HUES6 (cell line): ENCODE data around the gene SSTR5.

Source experiments
- H3K27ac ChIP-seq: 2 replicates; pipeline ENCODE4 v1.7.0; 2013; ENCODE audit warnings: low read depth, mild to moderate bottlenecking, low read length, inconsistent platforms
- H3K27me3 ChIP-seq: 2 replicates; pipeline ENCODE4 v1.6.1; 2013; ENCODE audit warnings: low read length; ENCODE audit not compliant: control insufficient read depth, insufficient read depth
- H3K36me3 ChIP-seq: 2 replicates; pipeline ENCODE4 v1.6.1; 2013; ENCODE audit warnings: low read length; ENCODE audit not compliant: control insufficient read depth, insufficient read depth
- H3K4me1 ChIP-seq: 2 replicates; pipeline ENCODE4 v1.6.1; 2013; ENCODE audit warnings: low read length; ENCODE audit not compliant: control insufficient read depth, insufficient read depth
- H3K4me3 ChIP-seq: 2 replicates; pipeline ENCODE4 v1.5.1; 2013; ENCODE audit warnings: low read depth, low read length
- H3K9ac ChIP-seq: one replicate; pipeline ENCODE4 v1.6.1; 2013; ENCODE audit warnings: mild to moderate bottlenecking, low read length
- H3K9me3 ChIP-seq: 2 replicates; pipeline ENCODE4 v1.6.1; 2013; ENCODE audit warnings: low read depth, low read length; ENCODE audit not compliant: control insufficient read depth, insufficient read depth

SSTR5 gene

DNA sequence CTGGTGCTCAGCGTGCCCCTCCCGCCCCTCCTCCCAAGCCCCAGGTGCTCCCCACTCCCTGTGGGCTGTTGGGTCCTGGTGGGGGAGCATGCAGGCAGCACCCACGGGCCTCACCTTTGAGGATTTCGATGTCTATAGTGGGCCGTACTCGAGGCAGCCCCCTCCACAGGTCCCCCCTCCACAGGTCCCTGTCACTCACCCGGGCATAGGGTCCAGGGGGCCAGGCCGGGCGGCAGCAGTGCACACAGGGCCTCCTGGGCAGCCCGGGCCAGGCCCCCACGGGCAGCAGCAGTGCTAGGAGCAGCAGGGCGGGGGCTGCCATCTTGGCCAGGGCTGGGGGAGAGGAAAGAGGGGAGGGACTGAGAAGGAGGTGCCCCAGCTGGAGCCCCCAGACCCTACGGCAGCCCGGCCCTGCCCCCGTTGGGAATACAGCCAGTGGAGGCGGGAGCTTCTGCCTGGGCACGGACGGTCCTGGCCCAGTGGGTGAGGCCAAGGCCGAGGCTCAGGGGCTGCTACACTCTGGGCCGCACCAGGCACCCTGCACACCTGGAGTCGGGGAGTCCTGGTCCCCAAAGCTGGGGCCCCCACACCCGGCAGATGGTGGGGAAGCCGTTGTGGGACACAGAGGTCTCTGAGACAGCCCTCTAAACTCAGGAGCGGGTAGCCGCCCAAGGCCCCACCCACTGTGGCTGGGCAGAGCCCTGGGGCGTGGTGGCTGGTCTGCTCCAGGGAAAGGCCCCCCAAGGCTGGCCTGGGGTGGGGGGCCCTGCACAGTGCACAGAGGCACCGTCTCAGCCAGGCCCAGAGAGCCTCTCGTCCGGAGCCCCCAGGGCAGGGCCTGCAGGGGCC is 22.3 kb downstream of the SSTR5 start:
- Histone ChIP-seq H3K27ac (no peak overlapping the region), H3K36me3 (no peaks in the 10 kb centered on the region), H3K9ac (no peak overlapping the region), H3K9me3 (no peaks in the 10 kb centered on the region), H3K4me1 (peaks cover 11% of the 10 kb centered on the region), H3K4me3 (no peak overlapping the region), H3K27me3 (no peaks in the 10 kb centered on the region; the same call in 1 of the 2 replicates)

DNA sequence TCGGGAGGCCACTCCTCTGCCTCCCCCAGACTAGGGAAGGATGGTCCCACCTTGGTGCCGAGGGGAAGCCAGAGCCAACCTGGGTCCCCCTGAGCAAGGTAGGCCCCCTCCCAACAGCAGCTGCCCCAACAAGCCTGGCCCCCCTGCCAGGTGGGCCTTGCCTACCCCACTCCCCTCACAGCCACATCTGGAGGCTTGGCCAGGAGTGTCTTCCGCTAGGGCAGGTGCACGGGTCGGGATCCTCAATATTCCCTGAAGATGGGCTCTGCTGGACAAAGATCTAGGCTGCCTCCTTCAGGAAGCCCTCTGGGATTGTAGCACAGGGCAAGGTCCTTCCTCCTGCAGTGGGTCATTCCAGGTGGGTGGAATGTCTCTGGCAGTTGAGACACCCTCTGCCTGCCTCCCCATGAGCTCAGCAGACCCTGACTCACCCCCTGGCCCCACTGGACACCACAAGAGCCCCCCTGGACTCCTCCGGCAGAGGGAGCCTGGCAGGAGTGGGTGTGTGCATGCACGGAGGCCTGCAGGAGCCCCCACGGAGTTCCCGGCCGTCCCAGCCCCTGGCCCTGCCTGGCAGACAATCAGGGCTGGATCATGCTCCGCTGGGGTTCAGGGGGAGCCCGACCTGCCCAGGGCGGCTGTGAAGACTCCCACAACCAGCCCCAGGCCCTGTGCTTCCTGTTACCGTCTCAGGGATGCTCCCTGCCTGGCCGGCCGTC is 23.1 kb downstream of the SSTR5 start:
- Histone ChIP-seq H3K9me3 (no peaks in the 10 kb centered on the region), H3K4me3 (no peak overlapping the region), H3K4me1 (peaks cover 9% of the 10 kb centered on the region; the same call in 1 of the 2 replicates), H3K27me3 (no peaks in the 10 kb centered on the region; the same call in 1 of the 2 replicates), H3K36me3 (no peaks in the 10 kb centered on the region), H3K9ac (no peak overlapping the region), H3K27ac (peak overlapping the region; percentile 11; the same call in 1 of the 2 replicates)

DNA sequence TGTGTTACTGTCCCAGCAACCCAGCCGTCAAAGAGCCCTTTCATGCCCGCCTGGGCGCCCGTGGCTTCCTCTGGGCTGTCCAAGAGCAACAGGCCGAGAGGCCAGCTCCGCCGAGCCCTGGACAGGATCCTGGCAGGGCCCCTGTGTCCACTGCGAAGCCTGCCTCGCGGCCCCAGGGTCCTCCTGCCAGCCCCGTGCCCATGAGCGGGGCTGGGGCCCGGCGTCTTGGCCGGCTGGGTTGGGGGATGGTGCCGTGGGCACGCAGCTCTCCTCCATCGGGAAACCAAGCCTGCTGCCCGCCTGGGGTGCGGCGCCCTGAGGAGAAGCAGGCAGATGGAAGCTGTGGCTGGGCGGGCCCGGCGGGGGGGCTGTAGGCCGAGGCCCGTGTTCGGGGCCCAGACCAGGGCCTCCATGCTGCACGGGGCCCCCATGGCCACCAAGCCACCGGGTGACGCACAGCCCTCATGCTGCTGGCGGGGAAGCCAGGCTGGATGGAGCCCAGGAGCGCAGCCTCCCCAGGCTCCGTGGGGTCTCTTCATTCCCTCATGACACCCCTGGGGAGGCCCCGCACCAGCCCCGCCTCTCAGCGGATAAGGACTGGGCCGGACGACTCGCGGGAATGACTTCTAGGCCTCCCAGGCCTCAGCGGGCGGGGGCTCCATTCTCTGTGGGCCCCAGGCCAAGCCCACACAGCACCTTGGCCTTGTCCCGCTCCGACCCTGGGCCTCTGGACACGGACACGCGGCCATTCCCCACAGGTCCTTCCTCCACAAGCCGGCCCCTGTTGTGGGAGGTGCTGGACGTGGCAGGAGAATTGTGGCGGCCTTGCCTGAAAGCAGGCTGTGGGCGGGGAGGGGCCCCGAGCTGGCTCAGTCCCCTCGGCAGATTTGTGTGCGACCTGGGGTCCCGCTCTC is 23.9 kb downstream of the SSTR5 start, which contains the start of gene C1QTNF8:
Gene C1QTNF8 (minus strand): TSS at position 76 of the 914 bp plus-strand sequence. CDS start 1,322 bp downstream, outside the sequence.
- H3K4me3 ChIP-seq, result no peak within 1 kb of the TSS
- H3K27me3 ChIP-seq, result peaks cover 7% of the 10 kb centered on the region; the same call in 1 of the 2 replicates
- H3K4me1 ChIP-seq, result peaks cover 6% of the 10 kb centered on the region; the same call in 1 of the 2 replicates

DNA sequence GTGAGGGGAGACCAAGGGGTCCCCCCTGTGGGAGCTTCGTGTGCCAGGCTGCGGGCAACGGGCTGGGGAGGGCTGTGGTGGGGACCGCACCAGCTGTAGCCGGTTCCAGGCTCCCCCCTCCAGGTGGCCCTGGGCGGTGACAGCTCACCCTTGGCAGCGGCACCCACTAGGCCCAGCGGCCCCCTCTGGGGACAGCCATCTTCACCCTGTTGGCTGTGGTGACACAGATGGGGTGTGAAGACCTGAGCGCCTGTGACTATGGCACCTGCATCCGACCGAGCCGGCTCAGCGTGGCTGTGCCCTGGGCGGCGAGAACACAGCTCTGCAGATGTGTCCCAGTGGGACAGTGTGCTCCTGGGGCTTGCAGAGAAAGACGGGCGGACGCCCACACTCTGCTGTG is 24.6 kb downstream of the SSTR5 start:
- H3K4me1 ChIP-seq, result peaks cover 6% of the 10 kb centered on the region; the same call in 1 of the 2 replicates
- H3K4me3 ChIP-seq, result no peak overlapping the region
- peaks cover 9% of the 10 kb centered on the region; the same call in 1 of the 2 replicates for H3K27me3 ChIP-seq
- no peak overlapping the region for H3K9ac ChIP-seq
- no peaks in the 10 kb centered on the region for H3K36me3 ChIP-seq
- no peak overlapping the region for H3K27ac ChIP-seq
- no peaks in the 10 kb centered on the region for H3K9me3 ChIP-seq

More for the DNA sequence above, 23.9 kb downstream of the SSTR5 start, which contains the start of gene C1QTNF8:
- H3K9ac ChIP-seq, result no peak within 1 kb of the TSS
- no peaks in the 10 kb centered on the region for H3K36me3 ChIP-seq
- H3K9me3 ChIP-seq, result no peaks in the 10 kb centered on the region
- peak within 1 kb of the TSS; percentile 11; the same call in 1 of the 2 replicates for H3K27ac ChIP-seq

DNA sequence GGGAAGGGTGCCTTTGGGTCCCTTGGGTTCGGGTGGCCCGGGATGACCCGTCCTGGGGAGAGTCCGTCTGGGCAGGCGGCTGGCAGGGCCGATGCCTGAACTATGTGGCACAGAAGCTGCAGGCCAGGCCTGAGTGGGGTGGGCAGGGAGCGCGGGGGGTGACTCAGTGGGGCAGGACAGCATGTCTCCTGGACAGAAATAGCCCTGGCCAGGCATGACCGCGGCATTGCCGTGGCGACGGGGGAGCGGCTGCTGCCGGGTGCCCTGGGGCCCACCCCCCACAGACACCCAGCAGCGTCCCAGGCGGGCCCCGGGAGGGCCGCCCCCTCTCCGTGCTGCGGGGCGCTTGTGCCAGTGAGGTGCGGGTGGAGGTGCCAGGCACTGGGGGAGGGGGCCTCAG is 25.3 kb downstream of the SSTR5 start:
- Histone ChIP-seq H3K27ac (no peak overlapping the region), H3K4me1 (peaks cover 6% of the 10 kb centered on the region; the same call in 1 of the 2 replicates), H3K4me3 (no peak overlapping the region), H3K36me3 (no peaks in the 10 kb centered on the region), H3K27me3 (peaks cover 9% of the 10 kb centered on the region; the same call in 1 of the 2 replicates), H3K9ac (no peak overlapping the region), H3K9me3 (no peaks in the 10 kb centered on the region)

DNA sequence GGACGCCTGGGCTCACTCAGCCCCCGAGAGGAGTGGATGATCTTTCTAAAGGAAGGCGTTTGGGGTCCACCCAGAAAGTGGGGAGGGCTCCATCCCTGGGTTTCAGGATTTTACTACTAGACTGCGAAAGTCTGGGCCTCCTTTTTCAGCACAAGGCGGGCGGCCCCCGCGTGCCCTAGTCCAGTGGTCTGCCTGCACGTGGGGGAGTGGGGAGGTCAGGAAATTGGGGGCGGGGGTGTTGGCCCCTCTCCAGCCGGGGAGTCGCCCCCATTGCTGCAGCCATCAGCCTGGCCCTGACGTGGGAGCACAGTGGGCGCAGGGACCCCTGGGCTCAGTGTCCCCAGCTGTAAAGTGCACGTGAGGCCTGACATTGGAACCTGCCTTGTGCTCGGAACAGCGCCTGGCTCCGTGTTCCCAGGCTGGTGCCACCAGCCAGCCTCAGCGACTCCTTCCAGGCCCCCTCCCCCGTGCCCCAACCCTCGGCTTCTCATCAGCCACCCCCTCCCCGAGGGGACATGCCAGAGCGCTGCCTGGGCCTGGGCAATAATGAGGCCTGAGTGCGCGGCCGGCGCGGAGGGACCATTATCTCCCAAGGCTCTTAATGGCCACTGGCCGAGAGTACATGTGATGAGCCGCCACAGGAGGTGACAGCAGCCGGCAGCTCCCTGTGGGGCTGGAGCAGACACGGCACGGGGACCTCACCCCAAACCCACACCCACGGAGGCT is 25.9 kb downstream of the SSTR5 start:
- H3K27ac ChIP-seq, result no peak overlapping the region
- peaks cover 12% of the 10 kb centered on the region; the same call in 1 of the 2 replicates for H3K27me3 ChIP-seq
- H3K36me3 ChIP-seq, result no peaks in the 10 kb centered on the region
- H3K4me3 ChIP-seq, result no peak overlapping the region
- H3K9me3 ChIP-seq, result no peaks in the 10 kb centered on the region
- peaks cover 6% of the 10 kb centered on the region; the same call in 1 of the 2 replicates for H3K4me1 ChIP-seq
- H3K9ac ChIP-seq, result no peak overlapping the region

DNA sequence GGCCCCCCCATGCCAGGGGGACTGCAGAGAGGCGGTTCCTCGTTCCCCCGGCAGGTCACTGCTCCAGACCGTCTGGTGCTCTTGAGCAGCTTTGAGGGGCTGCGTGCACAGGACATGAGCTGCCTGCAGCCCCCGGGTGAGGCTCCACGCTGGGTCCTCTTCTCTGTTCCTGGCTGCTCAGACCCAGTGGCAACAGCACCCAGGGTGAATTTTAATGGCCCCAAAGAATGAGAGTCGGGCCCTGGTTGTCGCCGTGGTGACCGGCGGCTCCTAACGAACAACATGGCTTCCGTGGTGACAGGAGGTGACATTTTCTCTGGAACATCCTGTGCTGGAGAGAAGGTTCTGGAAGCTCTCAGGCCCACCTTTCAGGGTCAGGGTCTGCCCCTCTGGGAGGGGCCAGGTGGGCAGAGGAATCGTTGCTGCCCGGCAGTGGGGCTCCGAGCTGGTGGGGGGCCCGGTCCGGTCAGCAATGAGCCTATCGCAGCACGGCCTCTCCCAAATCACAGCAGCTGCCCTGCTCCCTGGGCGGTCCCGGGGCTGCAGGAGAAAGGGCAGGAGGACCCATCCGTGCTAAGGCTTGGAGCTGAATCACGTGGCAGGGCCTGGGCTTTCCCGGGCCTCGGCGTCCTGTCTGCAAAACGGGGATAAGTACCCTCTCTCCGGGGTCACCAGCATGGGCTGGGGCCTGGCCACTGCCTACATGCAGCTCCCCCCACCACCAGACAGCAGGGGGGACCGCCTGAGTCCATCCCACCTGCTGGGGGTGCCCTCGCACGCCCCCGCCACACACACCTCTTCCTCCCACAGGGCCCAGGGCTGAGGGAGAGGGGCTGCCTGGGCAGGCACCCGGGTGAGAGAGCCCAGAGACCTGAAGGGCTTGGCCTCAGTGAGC is 26.9 kb downstream of the SSTR5 start:
- Histone ChIP-seq H3K4me1 (peaks cover 6% of the 10 kb centered on the region; the same call in 1 of the 2 replicates), H3K36me3 (no peaks in the 10 kb centered on the region), H3K27ac (no peak overlapping the region), H3K27me3 (peaks cover 20% of the 10 kb centered on the region), H3K4me3 (no peak overlapping the region), H3K9me3 (no peaks in the 10 kb centered on the region), H3K9ac (no peak overlapping the region)

DNA sequence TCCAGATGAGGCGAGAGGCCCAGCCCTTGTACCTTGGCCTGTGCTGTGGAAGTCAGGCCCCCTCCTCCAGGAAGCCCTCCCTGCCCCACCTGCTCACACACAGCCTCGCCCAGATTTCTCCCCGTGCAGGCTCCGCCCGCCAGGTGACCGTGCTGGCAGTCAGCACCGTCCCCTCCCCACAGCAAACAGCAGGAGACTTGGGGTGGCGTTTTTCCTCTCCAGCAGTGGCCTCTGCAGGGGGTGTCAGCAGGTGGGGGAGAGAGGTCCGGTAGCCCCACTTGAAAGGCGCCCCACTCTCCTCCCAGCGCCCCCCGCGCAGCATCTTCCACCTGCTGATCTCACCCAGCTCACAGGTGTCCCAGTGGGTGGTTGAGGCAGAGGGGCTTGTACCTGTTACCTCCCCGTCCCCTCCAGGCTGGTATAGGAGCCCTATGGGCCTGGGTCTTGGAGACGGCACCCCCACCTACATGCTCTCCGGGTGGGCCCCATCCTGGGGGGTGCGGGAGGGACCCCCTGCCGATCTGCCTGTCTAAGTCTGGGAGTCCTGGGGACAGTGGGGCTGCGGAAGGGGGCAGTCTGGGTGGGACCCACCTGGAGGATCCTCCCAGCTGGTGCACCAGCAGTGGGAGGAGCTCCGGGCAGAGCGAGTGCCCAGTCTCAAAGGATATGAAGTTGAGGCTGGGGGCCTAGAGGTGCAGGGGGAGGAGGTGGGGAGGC is 27.7 kb downstream of the SSTR5 start:
- peaks cover 28% of the 10 kb centered on the region for H3K27me3 ChIP-seq
- no peak overlapping the region for H3K4me3 ChIP-seq
- no peaks in the 10 kb centered on the region for H3K36me3 ChIP-seq
- H3K9ac ChIP-seq, result no peak overlapping the region
- H3K27ac ChIP-seq, result no peak overlapping the region
- peaks cover 6% of the 10 kb centered on the region; the same call in 1 of the 2 replicates for H3K4me1 ChIP-seq
- no peaks in the 10 kb centered on the region for H3K9me3 ChIP-seq

DNA sequence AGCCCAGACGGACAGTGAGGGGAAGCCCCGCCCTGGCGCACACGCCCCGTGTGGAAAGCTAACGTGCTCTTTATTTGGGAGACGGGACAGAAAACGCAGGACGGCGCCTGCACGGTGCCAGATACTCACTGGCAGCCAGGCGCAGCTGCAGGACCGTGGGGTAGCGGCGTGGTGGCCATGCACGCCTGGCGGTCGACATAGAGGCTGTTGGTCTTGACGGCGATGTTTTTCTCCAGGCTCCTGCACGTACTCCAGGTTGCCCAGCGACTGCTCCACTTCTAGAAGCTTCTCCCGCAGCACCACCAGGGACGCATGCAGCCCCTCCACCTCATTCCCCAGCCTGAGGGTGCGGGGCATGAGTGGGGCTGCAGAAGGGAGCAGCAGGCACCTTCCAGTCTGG is 28.6 kb downstream of the SSTR5 start:
- Histone ChIP-seq H3K4me1 (peaks cover 6% of the 10 kb centered on the region; the same call in 1 of the 2 replicates), H3K27ac (no peak overlapping the region), H3K36me3 (no peaks in the 10 kb centered on the region), H3K27me3 (peaks cover 29% of the 10 kb centered on the region), H3K9me3 (no peaks in the 10 kb centered on the region), H3K4me3 (no peak overlapping the region), H3K9ac (no peak overlapping the region)
